ENCODE results near the gene FRMPD4.

- TF ChIP-seq MAX (CRISPR knock-in tag; IDR thresholded peaks at IDR 0.05) (no peak), CTCF (IDR thresholded peaks at IDR 0.05) (no peak), ERG (CRISPR knock-in tag; IDR thresholded peaks at IDR 0.05) (no peak)
These were observed 273.6 kb downstream of the FRMPD4 start for GRCh38 chrX:12411831-12412230.

Measured in WTC11 (cell line).